HCT116 (cell line): ENCODE data around the gene PSG7. TPM values are rescaled to one million over a fixed set of nuclear protein-coding genes. Genes with fewer than 3 reads are reported as not detected.
A peak's percentile ranks its signal among the peaks of the same experiment; 100 is the strongest.
"Not testable (repeated sequence)": the region's sequence is repeated elsewhere in the genome, so short reads cannot be mapped to it uniquely, and the experiment has no call there.

ENCODE experiments used
- ATAC-seq: fragments of 200-7000 bp; cut with Tn5 transposase; 2 replicates; pipeline ENCODE4 v1.9.1; 2020; ENCODE audit warnings: mild to moderate bottlenecking, moderate library complexity
- BruUV-seq: library from RNA; stranded (reverse); fragments of 400-500 nt; replicated peaks from 2 replicates; lab custom pipeline; 2021; lab: Mats Ljungman, UMichigan
- CTCF ChIA-PET: fragments of 300-600 bp; sonication (Branson Sonifier 250); formaldehyde crosslinking; loops from one replicate; lab custom pipeline; 2021; ENCODE audit warnings: antibody characterized with exemption; lab: Charles Lee
- POLR2A ChIA-PET: fragments of 300-600, 350-600 bp; sonication (Branson Sonifier 250); formaldehyde crosslinking; loops from one replicate; lab custom pipeline; 2021; ENCODE audit warnings: antibody characterized with exemption; lab: Charles Lee
- RAD21 ChIA-PET, 2 experiments: fragments of 300-600 bp; sonication (Branson Sonifier 250); formaldehyde crosslinking; loops; one replicate each; lab custom pipeline; 2023; ENCODE audit warnings: low total read pairs in 2 of 2; ENCODE audit not compliant: uncharacterized antibody in 2 of 2, unreplicated experiment in 2 of 2, low non-redundant PET in 1 of 2; lab: Charles Lee
- DNase-seq: peaks from one replicate; pipeline ENCODE4 v3.0.0-alpha.2; 2010; ENCODE audit warnings: low read depth, low spot score
- H2AFZ ChIP-seq: fragments of 200-600 bp; shearing (Covaris generic), sonication (generic); 2 replicates; pipeline ENCODE4 v1.6.1; 2017; ENCODE audit warnings: low read depth, mixed run types, mixed read lengths, antibody characterized with exemption, low read length; ENCODE audit not compliant: poor library complexity, severe bottlenecking
- H3K27ac ChIP-seq: 2 replicates; pipeline ENCODE4 v1.5.1; 2012; ENCODE audit warnings: low read depth, low read length
- H3K27me3 ChIP-seq: fragments of 200-600 bp; sonication (generic); 2 replicates; pipeline ENCODE4 v1.6.1; 2016; ENCODE audit warnings: mixed run types, low read length, mixed read lengths; ENCODE audit not compliant: insufficient read depth
- H3K36me3 ChIP-seq, 2 experiments: fragments of 200-500 bp in 1 of 2; fragments of 200-600 bp in 1 of 2; sonication (Bioruptor generic) in 1 of 2; sonication (generic) in 1 of 2; 2 replicates each; pipeline versions ENCODE4 v1.5.1 to v1.6.1; 2014 to 2016; ENCODE audit warnings: low read length in 2 of 2, inconsistent platforms in 1 of 2, mixed read lengths in 1 of 2, mixed run types in 1 of 2; ENCODE audit not compliant: insufficient read depth in 2 of 2, control insufficient read depth in 1 of 2
- H3K4me1 ChIP-seq, 2 experiments: fragments of 200-600 bp in 1 of 2; sonication (generic) in 1 of 2; 2 replicates each; pipeline versions ENCODE4 v1.5.1 to v1.6.1; 2012 to 2017; ENCODE audit warnings: low read length in 2 of 2, inconsistent platforms in 1 of 2, mild to moderate bottlenecking in 1 of 2, mixed read lengths in 1 of 2, mixed run types in 1 of 2, moderate library complexity in 1 of 2; ENCODE audit not compliant: insufficient read depth in 2 of 2, control insufficient read depth in 1 of 2
- H3K4me2 ChIP-seq: fragments of 200-600 bp; sonication (generic); 2 replicates; pipeline ENCODE4 v1.6.1; 2017; ENCODE audit warnings: mixed run types, low read length, mixed read lengths
- H3K4me3 ChIP-seq, 2 experiments: fragments of 200-600 bp in 1 of 2; sonication (generic) in 1 of 2; replicated peaks in 1 of 2; 2 replicates each; pipeline ENCODE4 v1.5.1; 2011 to 2016; ENCODE audit warnings: low read length in 2 of 2, control low read depth in 1 of 2, low read depth in 1 of 2, mild to moderate bottlenecking in 1 of 2, mixed read lengths in 1 of 2, mixed run types in 1 of 2
- H3K79me2 ChIP-seq: fragments of 200-600 bp; sonication (generic); 2 replicates; pipeline ENCODE4 v1.6.1; 2017; ENCODE audit warnings: mild to moderate bottlenecking, mixed run types, low read length, moderate library complexity, mixed read lengths; ENCODE audit not compliant: insufficient read depth
- H3K9ac ChIP-seq: fragments of 200-600 bp; sonication (generic); 2 replicates; pipeline ENCODE4 v1.6.1; 2016; ENCODE audit warnings: low read length, mixed read lengths
- H3K9me2 ChIP-seq: fragments of 200-600 bp; sonication (generic), shearing (Covaris generic); 2 replicates; pipeline ENCODE4 v1.6.1; 2017; ENCODE audit warnings: mixed run types, mild to moderate bottlenecking, moderate library complexity; ENCODE audit not compliant: insufficient read depth
- H3K9me3 ChIP-seq, 2 experiments: fragments of 200-500 bp in 1 of 2; fragments of 200-600 bp in 1 of 2; sonication (Bioruptor generic) in 1 of 2; sonication (generic) in 1 of 2; 2 replicates each; pipeline ENCODE4 v1.6.1; 2014 to 2017; ENCODE audit warnings: low read length in 2 of 2, mixed read lengths in 2 of 2, inconsistent platforms in 1 of 2, low read depth in 1 of 2, mild to moderate bottlenecking in 1 of 2, mixed run types in 1 of 2, moderate library complexity in 1 of 2; ENCODE audit not compliant: control insufficient read depth in 1 of 2, insufficient read depth in 1 of 2
- H4K20me1 ChIP-seq: fragments of 200-600 bp; sonication (generic), shearing (Covaris generic); 2 replicates; pipeline ENCODE4 v1.6.1; 2017; ENCODE audit warnings: mixed run types, mild to moderate bottlenecking, moderate library complexity; ENCODE audit not compliant: insufficient read depth
- intact Hi-C: fragments of 100-400 bp; cut with micrococcal nuclease; formaldehyde crosslinking; loops from 2 replicates; pipeline ENCODE4 v1.10.0; 2022
- total RNA-seq: library from RNA; stranded (reverse); gene quantifications from one replicate; pipeline ENCODE4 v1.2.1, GENCODE V29; 2021; ENCODE audit not compliant: unreplicated experiment

Gene PSG7
- total RNA-seq, 1 experiment from 2014 or later, result not detected

GRCh38 chr19:42934183-42934582 is 2.8 kb downstream of the PSG7 start:
- BruUV-seq, H4K20me1 ChIP-seq, H3K4me3 ChIP-seq, H3K9ac ChIP-seq, RAD21 ChIA-PET, H2AFZ ChIP-seq, POLR2A ChIA-PET, H3K79me2 ChIP-seq, DNase-seq, ATAC-seq, H3K9me2 ChIP-seq, intact Hi-C loops, CTCF ChIA-PET, H3K27me3 ChIP-seq, H3K36me3 ChIP-seq, H3K9me3 ChIP-seq, H3K4me2 ChIP-seq, H3K27ac ChIP-seq: not testable (repeated sequence)
- H3K4me1 ChIP-seq, result peaks cover 0 to 10% of the 10 kb centered on the region in 2 experiments; a peak in 2 of 4 replicates

GRCh38 chr19:42933412-42933811 is 3.6 kb downstream of the PSG7 start:
- CTCF ChIA-PET, H2AFZ ChIP-seq, ATAC-seq, H4K20me1 ChIP-seq, H3K79me2 ChIP-seq, H3K9me2 ChIP-seq, intact Hi-C loops, RAD21 ChIA-PET, H3K27ac ChIP-seq, H3K4me2 ChIP-seq, BruUV-seq, H3K27me3 ChIP-seq, H3K9ac ChIP-seq, H3K9me3 ChIP-seq, H3K4me3 ChIP-seq, POLR2A ChIA-PET, H3K36me3 ChIP-seq, DNase-seq: not testable (repeated sequence)
- peaks cover 0 to 10% of the 10 kb centered on the region in 2 experiments; a peak in 2 of 4 replicates for H3K4me1 ChIP-seq

- POLR2A ChIA-PET, H3K36me3 ChIP-seq, H3K9me3 ChIP-seq, H2AFZ ChIP-seq, RAD21 ChIA-PET, H3K79me2 ChIP-seq, H3K27me3 ChIP-seq, H3K4me3 ChIP-seq, CTCF ChIA-PET, H4K20me1 ChIP-seq, H3K9me2 ChIP-seq, intact Hi-C loops, H3K27ac ChIP-seq, H3K9ac ChIP-seq, ATAC-seq, BruUV-seq, DNase-seq: not testable (repeated sequence)
- Histone ChIP-seq H3K4me1 (peaks cover 0 to 10% of the 10 kb centered on the region in 2 experiments; a peak in 2 of 4 replicates), H3K4me2 (peak overlapping the region; percentile 12; the same call in 1 of the 2 replicates)
Measured at GRCh38 chr19:42932485-42933101, 4.4 kb downstream of the PSG7 start.
